Amniotic epithelial cell (primary cell): Measurements from ENCODE around the gene MPV17.
"Not testable (repeated sequence)": the region's sequence is repeated elsewhere in the genome, so short reads cannot be mapped to it uniquely, and the experiment has no call there.

ENCODE experiments used
- DNase-seq: peaks from one replicate; pipeline ENCODE4 v3.0.0-alpha.2; 2010; ENCODE audit warnings: low read depth

MPV17 gene

DNA sequence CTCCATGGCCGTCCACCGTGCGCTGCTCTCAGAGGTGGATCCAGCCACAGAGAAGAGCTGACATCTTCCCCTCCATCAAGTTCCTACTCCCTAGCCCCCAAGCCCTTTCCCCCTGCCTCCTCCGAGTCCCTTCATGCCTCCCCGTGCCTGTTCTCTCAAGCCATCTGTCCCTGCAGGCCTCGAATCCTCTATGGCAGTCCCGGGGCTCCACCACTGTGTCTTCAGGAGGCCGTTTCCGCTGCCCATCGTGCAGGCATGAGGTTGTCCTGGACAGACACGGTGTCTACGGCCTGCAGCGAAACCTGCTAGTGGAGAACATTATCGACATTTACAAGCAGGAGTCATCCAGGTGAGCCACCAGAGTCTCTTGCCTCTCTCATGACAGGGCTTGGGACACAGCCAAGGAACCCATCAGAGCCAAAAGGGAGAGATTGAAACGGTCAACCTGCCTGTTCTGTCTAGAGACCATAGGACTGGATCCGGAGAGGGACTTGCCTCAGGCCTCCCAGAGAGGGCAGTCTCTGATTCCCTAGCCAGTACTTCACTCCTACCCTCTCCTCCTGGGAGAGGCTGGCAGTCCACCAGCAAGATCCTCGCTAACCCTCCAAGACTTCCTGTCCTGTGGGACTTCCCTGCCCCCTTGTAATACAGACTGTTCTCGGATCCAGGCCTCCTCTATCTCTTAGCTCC lies 24.4 kb downstream of the MPV17 start:
- no peak for DNase-seq

DNA sequence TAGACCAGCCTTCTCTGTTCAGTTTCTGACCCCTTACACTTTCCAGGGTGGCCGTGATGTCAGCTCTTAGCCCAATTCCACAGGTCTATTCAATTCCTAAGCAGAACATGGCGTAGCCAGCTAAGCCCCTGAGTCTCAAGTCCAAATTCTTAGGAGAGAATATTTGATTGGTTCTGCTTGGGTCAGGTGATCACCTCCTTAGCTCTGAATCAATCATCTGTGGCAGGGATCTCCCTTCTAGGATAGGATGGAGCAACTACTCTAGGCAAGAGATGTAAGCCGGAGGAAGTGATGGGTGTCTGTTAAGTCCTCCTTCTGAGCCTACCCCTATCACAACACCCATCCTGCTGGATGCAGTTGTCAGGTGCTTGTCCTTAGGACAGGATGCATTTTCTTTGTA lies 25.7 kb downstream of the MPV17 start:
- DNase-seq, result no peak

DNA sequence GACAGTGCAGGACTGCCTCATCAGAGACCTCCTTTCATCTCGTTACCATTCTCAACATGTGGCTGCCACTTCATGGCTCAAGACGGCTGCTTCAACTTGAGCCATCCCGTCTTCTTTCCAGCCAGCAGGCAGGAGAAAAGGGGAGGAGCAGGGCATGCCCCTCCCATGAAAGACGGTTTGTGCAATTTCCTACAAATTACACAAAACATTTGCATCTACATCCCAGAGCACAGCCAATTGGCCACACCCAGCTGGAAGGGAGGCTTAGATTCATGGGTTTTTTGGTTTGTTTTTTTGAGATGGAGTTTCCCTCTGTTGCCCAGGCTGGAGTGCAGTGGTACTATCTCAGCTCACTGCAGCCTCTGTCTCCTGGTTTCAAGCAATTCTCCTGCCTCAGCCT lies 26.4 kb downstream of the MPV17 start:
- DNase-seq, result no peak

DNA sequence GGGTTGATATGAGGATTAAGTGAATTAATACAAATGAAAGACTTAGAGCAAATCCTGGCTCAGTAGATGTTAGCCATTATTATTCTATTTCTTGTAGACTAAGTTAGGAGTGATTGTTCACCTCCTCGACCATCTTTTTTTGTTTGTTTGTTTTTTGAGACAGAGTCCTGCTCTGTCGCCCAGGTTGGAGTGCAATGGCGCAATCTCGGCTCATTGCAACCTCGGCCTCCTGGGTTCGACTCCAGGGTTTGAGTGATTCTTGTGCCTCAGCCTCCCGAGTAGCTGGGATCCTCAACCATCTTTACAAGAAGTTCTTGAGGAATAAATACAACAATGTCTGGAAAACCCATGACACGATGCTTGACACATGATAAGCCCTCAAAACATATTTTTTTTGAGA lies 28.0 kb downstream of the MPV17 start:
- DNase-seq, result no peak

DNA sequence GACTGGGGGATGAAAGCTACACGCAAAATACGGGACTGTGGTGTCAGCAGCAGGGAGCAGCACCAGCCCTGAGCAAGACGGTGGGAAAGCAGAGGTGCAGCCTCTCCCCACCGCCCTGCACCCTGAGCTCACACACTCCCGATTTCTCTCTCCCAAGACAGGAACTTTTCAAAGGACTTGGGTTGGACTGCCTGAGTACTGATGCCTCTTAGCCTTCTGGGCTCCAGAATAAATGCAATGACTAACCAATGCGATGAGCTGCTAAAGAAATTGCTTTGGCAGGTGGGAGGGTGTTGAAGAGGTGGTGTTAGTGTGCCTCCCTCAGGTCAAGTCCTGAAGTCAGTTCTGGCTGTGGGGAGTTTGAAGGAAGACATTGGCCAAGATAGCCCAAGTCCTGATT lies 31.0 kb downstream of the MPV17 start:
- peak; percentile 31 for DNase-seq

DNA sequence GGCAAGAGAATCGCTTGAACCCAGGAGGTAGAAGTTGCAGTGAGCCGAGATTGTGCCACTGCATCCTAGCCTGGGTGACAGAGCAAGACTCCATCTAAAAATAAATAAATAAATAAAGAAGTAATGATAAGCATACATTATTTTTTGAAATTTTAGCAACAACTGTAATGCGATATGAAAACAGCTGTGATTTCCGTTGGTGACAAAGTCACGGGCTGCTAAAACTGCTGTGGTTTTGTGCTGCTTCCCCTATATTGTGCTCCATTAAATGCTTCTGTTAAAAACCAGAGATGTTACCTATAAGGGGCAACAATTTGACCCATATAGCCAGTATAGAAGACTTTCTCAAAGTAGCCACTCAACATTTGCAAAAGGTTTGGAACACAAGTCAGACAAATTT lies 32.3 kb downstream of the MPV17 start:
- no peak for DNase-seq

DNA sequence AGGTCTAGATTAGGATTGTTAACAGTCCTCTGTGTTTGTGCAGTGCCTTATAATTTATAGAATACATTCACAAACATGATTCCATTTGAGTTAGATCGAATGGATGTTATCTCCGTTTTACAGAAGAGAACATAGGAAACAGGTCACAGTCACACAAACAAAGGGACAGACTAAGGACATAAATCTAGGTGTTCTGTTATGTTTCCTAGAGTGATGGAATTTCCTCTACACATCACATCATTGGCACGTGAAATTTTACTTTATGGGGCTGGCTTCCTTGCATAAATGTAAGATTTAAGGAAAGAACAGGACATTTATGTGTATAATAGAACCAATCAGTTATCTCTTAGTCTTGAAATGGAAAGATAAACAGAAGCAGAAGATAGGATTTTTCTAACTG lies 34.3 kb downstream of the MPV17 start:
- DNase-seq, result no peak

DNA sequence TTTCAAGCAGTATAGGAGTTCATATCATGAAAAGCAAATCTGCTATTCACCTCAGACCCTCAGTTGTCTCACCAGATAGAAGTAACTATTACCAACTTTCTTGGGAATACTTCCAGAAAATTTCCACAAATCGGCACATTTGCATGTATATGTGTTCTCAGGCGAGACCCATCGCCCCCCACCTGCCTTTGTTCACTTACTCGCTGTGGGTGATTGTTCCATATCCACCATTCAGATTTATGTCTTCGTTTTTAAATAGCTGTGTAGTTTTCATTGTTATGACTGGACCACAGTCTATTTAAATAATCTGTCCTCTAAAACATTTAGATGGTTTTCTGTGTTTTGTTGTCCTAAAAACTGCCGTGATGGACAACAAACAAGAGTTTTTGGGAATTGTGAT lies 37.4 kb downstream of the MPV17 start:
- DNase-seq, result no peak

DNA sequence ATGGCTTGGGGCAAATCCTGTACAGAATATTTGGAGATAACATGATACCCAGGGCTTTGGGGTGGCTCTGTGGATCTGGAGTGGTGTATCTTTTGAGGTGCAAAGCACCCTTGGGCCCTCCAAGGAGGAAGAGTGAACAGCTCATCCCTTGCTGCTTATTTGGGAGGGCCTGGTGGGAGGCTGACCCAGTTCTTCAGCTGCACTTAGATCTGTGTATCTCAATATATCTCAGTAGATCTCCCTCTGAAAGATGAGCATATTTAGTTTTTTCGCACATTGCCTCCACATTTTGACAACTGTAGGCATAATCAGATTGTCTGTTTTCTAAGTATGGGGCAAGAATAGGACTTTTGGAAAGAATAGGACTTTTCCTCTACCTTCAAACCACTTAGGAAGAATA lies 37.9 kb downstream of the MPV17 start:
- no peak for DNase-seq

DNA sequence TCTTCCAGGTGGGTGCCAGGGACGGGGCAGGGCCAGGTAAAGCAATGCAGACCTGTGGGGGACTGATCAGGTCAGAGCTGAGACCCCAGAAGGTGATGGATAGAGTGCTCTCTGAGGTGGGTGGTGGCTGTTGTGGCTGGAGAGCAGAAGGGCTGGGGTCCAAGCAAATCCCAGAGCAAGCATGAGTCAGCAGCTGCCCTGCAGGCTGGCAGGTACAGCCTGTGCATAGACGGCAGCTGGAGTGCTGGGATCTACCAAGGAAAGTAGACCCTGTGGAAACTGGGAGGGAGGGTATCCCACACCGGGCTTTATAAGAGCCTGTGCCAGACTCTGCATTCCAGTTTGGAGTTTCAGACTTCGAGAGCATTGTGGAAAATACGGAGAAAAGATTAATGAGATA lies 40.0 kb downstream of the MPV17 start:
- no peak for DNase-seq

DNA sequence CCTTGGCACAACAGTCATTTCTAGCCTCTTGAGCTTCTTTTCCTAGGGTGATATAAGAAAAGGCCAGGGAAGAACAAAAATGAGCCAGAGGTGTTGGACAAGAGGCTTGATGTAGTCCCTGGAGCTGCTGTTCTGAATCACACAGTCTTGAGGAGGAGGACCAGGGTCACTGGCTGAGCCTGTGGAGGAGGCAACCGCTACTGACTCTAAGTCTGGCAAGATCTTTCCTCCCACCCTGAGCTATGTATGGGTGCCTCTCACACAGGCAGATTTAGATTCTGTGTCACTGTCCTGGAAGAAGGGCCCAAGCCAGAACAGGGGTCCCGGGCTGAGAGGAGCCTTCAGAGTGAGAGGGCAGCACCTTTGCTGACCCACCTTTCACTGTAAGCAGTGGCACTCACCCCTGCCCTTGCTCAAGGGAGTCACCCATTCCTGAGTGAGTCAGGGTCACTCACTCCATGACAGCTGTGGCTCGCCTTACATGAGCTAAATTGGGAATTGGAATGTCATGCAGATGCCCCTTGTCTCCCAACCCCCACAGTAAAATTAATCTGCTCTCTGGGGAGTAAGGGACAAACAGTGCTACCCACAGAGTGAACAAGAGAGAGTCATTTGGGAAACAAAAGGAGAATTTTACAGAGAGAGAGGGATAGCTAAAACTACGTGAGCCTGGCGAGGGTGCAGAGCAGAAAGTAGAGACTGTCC lies 40.9 kb downstream of the MPV17 start, which contains the start of gene TRIM54:
TRIM54 (plus strand) TSS at position 575 of the 705 bp plus-strand sequence. CDS start 303 bp downstream, outside the sequence.
- DNase-seq, result peak; percentile 46

DNA sequence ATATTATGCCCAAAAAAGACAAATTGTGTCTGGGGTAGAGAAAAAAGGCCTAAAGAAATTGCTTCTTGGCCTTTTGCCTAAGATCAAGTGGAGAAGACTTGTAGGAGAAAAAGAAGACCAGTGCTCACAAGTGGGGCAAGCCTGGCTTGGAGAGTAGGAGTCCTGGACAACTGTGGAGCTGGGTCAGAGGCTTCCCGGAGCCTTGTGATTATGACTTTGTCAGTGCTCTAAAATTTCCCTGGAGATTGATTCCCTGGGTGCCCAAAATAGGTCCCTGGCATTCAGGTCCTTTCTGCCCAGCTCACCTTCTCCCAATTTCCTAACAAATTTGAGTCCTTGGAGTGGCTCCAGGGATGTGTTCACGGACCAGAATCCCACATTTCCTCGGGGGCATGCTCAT lies 41.5 kb downstream of the MPV17 start:
- DNase-seq, result no peak

DNA sequence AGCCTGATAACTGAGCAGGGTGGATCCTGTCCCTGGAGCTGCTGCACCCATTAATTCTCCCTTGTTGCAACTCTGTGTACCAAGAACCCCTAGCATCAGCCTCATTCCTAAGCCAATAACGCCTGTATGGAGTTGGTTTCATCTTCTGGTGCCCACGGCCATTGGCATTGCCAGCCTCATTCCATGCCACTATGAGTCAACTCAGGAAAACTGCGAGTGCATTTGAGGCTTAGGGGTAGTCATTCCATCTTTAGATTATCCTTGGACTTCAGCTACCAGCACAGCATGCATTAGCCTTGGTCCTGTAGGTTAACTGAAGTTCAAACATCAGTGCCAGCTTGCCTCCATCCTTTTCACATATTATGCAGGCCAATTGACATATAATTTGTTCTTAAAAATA lies 42.1 kb downstream of the MPV17 start:
- no peak for DNase-seq

DNA sequence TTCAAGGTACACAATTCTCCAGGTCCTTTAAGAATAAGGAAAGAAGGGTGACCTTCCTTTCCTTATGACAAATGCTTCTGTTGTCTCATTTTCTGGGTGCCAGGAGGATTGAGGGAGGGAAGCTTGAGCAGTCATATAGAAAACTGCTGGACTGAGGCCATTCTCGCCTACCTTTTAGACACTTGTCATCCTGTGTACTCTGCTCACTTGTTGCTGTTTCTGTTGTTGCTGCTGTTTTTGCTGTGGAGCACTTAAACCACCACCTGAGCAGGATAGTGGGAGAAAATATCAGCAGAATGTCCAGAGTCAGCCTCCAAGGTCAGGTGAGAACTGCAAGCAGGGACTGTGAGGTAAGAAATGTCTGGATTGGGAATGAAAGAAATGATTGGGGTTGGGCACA lies 44.9 kb downstream of the MPV17 start:
- DNase-seq, result no peak

DNA sequence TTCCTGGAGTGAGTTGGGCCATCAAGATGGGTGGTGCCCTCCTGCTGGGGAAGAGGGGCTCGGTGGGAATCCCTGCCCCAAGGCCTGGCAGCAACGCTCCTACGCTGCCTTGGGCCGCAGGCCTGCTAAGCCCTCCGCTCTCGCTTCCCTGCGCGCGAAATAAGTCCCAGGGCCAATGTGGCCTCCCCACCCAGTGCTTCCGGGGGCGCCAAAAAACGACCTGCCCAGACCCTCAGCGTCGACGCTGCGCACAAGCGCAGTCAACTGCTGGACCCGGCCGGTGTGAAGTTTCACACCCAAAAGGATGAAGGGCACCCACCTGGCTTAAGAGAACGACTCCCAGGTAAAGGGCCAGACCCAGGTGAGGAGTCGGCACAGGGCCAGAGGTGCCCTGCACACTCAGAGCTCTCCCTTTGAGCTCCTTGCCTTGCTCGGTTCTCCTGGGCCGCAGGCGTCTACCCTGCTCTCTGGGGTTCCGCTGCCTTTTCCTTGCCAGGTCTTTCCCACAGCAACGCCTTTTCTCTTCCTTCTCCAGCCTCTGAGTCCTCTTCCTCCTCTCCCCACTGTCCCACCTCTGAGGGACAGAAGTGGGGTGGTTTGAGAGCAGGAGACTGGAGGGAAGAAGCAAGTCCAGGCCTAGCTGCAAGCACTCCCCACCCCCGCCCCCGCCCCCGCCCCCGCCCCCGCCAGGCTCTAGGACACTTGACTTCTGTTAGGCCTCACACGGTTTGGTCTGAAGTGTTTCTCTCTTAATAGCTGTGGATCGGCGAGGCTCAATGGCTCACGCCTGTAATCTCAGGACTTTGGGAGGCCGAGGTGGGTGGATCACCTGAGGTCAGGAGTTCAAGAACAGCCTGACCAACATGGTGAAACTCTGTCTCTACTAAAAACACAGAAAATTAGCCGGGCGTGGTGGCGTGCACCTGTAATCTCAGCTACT lies 47.4 kb downstream of the MPV17 start, which contains the start of gene DNAJC5G:
DNAJC5G (plus strand) TSS at position 223 of the 940 bp plus-strand sequence. CDS start 1,296 bp downstream, outside the sequence.
- no peak for DNase-seq

DNA sequence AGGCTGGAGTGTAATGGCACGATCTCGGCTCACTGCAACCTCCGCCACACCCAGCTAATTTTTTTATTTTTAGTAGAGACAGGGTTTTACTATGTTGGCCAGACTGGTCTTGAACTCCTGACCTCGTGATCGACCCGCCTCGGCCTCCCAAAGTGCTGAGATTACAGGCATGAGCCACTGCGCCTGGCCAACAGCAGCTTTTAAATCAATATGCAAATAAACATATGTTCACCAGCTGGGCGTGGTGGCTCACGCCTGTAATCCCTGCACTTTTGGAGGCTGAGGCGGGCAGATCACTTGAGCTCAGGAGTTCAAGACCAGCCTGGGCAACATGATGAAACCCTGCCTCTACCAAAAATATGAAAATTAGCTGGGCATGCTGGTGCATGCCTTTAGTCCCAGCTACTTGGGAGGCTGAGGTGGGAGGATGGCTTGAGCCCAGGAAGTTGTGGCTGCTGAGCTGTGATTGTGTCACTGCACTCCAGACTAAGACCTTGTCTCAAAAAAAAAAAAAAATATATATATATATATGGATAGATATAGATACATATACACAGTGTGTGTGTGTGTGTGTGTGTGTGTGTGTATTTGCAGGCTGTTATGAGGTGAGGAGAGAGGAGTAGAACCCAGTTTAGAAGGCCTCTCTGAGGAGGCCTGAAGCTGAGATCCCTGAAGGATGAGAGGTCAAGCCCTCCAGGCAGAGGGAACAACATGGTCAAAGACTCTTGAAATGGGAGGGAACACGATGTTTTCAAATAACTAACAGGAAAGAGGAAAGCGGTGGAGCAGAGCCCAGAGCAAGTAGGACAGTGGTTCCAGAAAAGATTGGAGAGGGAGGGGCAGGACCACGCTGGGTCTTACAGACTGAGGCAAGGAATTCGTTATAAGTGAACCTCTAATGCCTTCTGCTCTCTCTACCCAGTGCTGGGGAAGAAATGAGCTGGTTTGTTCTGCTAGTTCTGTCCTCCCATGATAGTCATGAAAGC lies 50.1 kb downstream of the MPV17 start:
- not testable (repeated sequence) for DNase-seq

DNA sequence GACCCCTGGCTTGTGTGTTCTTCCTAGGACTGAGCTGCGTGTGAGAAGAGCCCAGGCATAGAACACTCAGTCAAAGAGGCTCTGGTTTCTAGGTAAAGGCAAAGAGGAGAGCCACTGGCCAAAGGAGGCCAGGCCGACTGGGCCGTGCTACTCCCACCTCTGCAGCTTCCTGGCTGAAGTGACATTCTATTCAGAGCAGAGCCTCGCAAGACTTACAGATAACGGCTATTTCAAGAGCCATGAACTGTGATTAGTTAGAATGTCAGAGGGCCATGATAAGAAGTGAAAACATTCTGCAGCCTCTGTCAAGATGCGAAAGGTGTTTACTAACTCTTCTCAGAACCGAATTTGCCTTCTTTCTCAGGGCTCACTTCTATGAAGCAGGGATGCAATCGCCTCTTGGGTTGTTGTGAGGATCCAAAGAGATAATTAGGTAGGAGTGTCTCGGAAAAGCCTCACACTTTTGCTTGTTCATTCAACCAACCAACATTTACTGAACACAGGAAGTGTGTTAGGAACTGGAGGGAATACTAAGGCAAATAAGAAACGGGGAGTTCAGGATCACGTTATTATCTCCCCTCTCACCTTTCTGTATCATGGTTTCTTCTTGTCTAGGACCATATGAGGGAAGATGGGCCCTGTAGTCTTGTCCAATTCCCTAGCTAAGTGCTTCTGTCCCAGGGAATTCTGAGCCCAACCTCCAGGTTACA lies 51.1 kb downstream of the MPV17 start:
- peak; percentile 9 for DNase-seq

DNA sequence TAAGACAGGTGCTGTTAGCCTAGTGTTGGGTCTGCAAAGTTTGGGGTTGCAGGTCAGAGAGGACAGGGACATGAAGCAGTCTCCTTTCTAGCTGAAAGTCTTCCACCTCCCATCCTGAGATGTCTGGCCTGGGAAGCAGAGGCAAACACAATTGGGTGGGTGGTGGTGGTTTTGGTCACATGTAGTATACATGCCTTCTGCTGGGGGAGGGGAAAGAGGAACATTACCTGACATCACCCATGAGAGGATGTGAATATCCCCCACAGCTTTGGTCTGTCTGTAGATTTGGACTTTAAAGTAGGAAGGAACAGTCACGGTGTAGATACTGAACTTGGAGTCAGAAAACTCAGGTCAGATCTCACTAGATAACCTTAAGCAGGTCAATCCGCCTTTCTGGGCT lies 52.2 kb downstream of the MPV17 start:
- DNase-seq, result no peak

DNA sequence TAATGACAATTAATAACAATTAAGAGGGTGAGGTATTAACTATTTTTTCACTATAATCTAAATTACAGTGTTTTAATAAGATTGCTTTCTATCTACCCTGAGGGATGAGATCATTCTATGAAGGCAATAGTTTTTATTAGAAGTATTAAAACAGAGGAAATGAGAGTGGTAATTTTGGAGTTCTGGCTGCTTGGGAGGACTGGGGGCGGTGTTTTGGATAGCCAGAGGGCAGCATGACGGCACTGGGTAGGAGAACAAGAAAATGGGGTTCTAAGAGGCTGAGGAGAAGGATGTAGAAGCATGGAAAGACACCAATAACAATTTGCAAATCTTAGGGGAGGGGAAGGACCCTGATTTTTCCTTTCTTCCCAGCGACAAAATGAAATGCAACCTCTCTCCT lies 52.8 kb downstream of the MPV17 start:
- no peak for DNase-seq

DNA sequence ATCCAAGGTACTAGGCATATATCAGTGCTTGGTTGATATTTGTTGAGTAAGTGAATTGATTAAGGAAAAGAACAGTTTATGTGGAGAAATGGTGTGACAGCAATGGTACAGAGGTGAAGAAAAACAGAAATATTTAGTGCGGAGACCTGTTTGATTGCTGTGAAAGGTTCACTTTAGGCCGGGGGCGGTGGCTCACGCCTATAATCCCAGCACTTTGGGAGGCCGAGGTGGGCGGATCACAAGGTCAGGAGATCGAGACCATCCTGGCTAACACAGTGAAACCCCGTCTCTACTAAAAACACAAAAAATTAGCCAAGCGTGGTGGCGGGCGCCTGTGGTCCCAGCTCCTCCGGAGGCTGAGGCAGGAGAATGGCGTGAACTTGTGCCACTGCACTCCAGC lies 54.6 kb downstream of the MPV17 start:
- DNase-seq, result not testable (repeated sequence)

DNA sequence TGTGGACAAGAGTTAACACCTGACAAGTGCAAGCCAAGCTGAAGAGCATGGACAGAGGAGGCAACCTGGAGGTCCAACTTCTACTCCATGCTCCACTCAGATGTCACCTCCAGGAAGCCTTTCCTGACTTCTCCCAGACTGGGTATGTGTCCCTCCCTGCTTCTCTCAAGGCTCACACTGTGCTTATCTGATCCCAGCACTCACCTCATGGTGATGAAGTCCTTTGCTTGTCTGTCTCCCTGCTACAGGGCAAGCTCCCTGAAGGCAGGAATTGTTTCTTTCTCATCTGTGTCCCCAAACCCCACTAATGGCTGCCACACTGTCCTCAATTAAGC lies 57.4 kb downstream of the MPV17 start:
- no peak for DNase-seq
